Measurements from ENCODE around the gene CAMK1D. TPM values are rescaled to one million over a fixed set of nuclear protein-coding genes. Genes with fewer than 3 reads are reported as not detected.
A peak's percentile ranks its signal among the peaks of the same experiment; 100 is the strongest.

CAMK1D gene
- total RNA-seq, 2 donors from 2014 or later = 42.5 to 50.7 TPM

- no peak for DNase-seq
- intact Hi-C loops (cut with DNase I, micrococcal nuclease) = no loop called here
- no peak for ATAC-seq
Observed at GRCh38 chr10:12663863-12664262, 314.5 kb downstream of the CAMK1D start.

- DNase-seq (no peak), ATAC-seq (no peak)
- intact Hi-C loops (cut with DNase I, micrococcal nuclease) = no loop called here
Observed at GRCh38 chr10:12665501-12665900, 316.2 kb downstream of the CAMK1D start.

- intact Hi-C loops (cut with DNase I, micrococcal nuclease) = no loop called here
- DNase-seq = no peak
- no peak for ATAC-seq
Observed at GRCh38 chr10:12667052-12667451, 317.7 kb downstream of the CAMK1D start.

- ATAC-seq = no peak
- intact Hi-C loops (cut with DNase I, micrococcal nuclease) = no loop called here
- no peak for DNase-seq
Observed at GRCh38 chr10:12668634-12669033, 319.3 kb downstream of the CAMK1D start.

GRCh38 chr10:12670004-12670403, 320.7 kb downstream of the CAMK1D start:
- DNase-seq (no peak), ATAC-seq (no peak)
- intact Hi-C loops (cut with DNase I, micrococcal nuclease) = no loop called here

GRCh38 chr10:12675186-12675585, 325.8 kb downstream of the CAMK1D start:
- DNase-seq (no peak), ATAC-seq (no peak)
- intact Hi-C loops (cut with DNase I, micrococcal nuclease) = no loop called here

- intact Hi-C loops (cut with DNase I, micrococcal nuclease) = no loop called here
- ATAC-seq = no peak
- no peak for DNase-seq
Observed at GRCh38 chr10:12679636-12680035, 330.3 kb downstream of the CAMK1D start.

- intact Hi-C loops (cut with DNase I, micrococcal nuclease) = no loop called here
- no peak for DNase-seq
- no peak for ATAC-seq
Observed at GRCh38 chr10:12681252-12681651, 331.9 kb downstream of the CAMK1D start.

- ATAC-seq (peak; percentile 93), DNase-seq (peak in 1 of 2 donors; percentile 44)
- intact Hi-C loops (cut with DNase I, micrococcal nuclease) = no loop called here
Observed at GRCh38 chr10:12684784-12685183, 335.4 kb downstream of the CAMK1D start.

GRCh38 chr10:12685261-12686058, 336.1 kb downstream of the CAMK1D start:
- ATAC-seq = no peak
- DNase-seq = no peak
- intact Hi-C loops (cut with DNase I, micrococcal nuclease) = no loop called here

- DNase-seq (no peak), ATAC-seq (no peak)
- intact Hi-C loops (cut with DNase I, micrococcal nuclease) = no loop called here
Observed at GRCh38 chr10:12687996-12688395, 338.6 kb downstream of the CAMK1D start.

- intact Hi-C loops (cut with DNase I, micrococcal nuclease) = no loop called here
- ATAC-seq = peak; percentile 71
- no peak for DNase-seq
Observed at GRCh38 chr10:12689893-12690292, 340.5 kb downstream of the CAMK1D start.

- ATAC-seq (peak; percentile 38), DNase-seq (no peak)
- intact Hi-C loops (cut with DNase I, micrococcal nuclease) = no loop called here
Observed at GRCh38 chr10:12690525-12691126, 341.3 kb downstream of the CAMK1D start.

- DNase-seq (no peak), ATAC-seq (no peak)
- intact Hi-C loops (cut with DNase I, micrococcal nuclease) = no loop called here
Observed at GRCh38 chr10:12691596-12691995, 342.2 kb downstream of the CAMK1D start.

GRCh38 chr10:12697764-12698163, 348.4 kb downstream of the CAMK1D start:
- ATAC-seq = no peak
- intact Hi-C loops (cut with DNase I, micrococcal nuclease) = no loop called here
- no peak for DNase-seq

- DNase-seq (peak in 1 of 2 donors; percentile 20), ATAC-seq (peak; percentile 79)
- intact Hi-C loops (cut with DNase I, micrococcal nuclease) = no loop called here
Observed at GRCh38 chr10:12699258-12699700, 349.9 kb downstream of the CAMK1D start.

GRCh38 chr10:12699781-12700556, 350.6 kb downstream of the CAMK1D start:
- DNase-seq (no peak), ATAC-seq (no peak)
- intact Hi-C loops (cut with DNase I, micrococcal nuclease) = no loop called here

GRCh38 chr10:12700557-12700874, 351.2 kb downstream of the CAMK1D start:
- intact Hi-C loops (cut with DNase I, micrococcal nuclease) = no loop called here
- DNase-seq (no peak), ATAC-seq (no peak)

- ATAC-seq = no peak
- intact Hi-C loops (cut with DNase I, micrococcal nuclease) = no loop called here
- no peak for DNase-seq
Observed at GRCh38 chr10:12701696-12702095, 352.3 kb downstream of the CAMK1D start.

GRCh38 chr10:12702215-12702770, 352.9 kb downstream of the CAMK1D start:
- intact Hi-C loops (cut with DNase I, micrococcal nuclease) = no loop called here
- DNase-seq = no peak
- ATAC-seq = no peak
